T-helper 9 cell (primary cell): ENCODE measurements around the gene COL26A1.
"Not testable (repeated sequence)": the region's sequence is repeated elsewhere in the genome, so short reads cannot be mapped to it uniquely, and the experiment has no call there.

Experiments
- DNase-seq: peaks from one replicate; pipeline ENCODE4 v3.0.0-alpha.2; 2020

The COL26A1 gene

DNA sequence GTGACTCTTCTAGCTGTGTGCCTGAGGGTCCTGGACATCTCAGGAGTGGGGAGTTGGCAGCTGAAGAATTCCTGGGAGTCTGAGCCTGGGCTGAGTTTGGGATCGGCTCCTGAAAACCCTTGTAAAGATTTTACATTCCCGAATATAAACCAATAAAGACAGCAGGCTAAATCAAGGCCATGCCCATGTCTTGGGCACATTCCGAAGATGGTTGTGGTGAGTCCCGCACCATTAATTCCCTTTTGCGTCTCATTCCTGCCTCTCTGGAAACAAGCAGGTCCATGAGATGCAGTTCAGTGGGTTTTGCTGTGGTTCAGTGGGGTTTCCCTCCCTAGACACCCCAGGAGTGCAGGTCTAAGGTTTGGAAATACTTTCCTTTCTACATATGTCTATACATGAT, 90.9 kb downstream of the COL26A1 start:
- DNase-seq: no peak

DNA sequence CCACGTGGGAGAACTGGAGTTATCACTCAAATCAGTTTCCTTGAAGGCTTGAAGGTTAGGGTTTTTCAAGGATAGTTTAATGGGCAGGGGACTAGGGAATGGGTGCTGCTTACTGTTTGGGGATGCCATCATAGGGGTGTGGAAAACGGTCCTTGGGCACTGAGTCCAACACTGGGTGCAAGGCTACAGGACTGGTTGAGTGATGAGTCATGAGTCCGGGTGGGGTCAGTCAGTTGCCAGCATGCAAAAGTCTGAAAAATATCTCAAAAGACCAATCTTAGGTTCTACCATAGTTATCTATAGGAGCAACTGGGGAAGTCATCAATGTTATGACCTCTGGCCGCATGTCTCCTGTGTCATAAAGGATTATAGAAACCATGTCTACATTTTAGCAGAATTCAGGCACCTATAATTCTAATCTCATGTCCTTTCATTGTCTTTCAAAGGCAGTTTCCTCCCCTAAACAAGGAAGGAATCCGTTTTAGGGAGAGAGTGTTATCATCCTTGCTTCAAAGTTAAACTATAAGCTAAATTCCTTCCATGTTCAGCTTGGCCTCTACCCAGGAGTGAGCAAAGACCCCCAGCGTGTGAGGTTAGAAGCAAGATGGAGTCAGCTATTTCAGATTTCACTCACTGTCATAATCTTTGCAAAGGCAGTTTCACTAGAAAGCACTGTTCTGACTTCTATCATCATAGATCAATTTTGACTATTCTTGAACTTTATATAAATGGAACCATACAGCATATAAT, 94.5 kb downstream of the COL26A1 start:
- no peak for DNase-seq

GRCh38 chr7:101465131-101465530, 102.5 kb downstream of the COL26A1 start:
- no peak for DNase-seq

DNA sequence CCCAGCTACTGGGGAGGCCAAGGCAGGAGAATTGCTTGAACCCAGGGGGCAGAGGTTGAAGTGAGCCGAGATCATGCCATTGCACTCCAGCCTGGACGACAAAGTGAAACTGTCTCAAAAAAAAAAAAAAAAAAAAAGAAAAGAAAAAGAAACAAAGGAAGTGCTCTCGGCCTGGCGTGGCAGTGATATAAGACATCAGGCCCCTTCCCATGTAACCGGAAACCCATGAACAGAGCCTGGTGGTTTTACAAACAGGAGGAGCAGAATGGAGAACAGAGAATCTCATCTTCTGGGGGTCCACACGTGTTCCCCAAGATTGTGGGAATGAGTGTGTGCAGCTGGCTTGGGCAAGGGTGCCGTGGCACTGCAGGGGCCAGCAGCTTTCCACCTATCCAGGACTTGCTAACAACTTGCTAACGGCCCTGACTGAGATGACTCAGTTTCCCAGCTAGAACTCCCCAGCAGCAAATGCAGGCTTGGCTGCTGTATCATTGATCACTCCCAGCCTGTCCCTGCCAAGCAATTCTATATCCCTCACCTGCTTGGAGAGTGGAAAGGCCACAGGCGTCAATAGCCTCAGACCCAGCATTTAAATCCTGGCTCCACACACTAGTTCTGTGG, 103.0 kb downstream of the COL26A1 start:
- no peak for DNase-seq

DNA sequence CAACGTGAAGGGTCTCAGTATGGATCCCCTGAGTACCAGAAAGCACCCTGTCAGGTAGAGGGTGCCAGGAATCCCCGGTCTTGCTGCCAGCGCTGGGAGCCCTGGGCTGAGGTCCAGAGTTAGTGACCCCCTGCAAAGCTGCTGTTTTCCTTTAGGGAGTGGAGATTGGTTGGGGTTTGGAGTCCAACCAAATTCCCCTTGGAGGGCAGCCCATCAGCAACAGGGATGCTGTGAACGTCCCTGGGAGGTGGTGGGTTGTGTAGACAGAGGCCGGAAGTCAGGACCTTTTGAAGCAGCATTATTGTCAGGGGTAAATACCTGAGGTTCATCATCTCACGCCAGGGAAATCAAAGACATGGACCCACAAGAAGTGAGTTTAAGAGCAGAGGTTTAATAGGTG, 104.2 kb downstream of the COL26A1 start:
- DNase-seq: no peak

DNA sequence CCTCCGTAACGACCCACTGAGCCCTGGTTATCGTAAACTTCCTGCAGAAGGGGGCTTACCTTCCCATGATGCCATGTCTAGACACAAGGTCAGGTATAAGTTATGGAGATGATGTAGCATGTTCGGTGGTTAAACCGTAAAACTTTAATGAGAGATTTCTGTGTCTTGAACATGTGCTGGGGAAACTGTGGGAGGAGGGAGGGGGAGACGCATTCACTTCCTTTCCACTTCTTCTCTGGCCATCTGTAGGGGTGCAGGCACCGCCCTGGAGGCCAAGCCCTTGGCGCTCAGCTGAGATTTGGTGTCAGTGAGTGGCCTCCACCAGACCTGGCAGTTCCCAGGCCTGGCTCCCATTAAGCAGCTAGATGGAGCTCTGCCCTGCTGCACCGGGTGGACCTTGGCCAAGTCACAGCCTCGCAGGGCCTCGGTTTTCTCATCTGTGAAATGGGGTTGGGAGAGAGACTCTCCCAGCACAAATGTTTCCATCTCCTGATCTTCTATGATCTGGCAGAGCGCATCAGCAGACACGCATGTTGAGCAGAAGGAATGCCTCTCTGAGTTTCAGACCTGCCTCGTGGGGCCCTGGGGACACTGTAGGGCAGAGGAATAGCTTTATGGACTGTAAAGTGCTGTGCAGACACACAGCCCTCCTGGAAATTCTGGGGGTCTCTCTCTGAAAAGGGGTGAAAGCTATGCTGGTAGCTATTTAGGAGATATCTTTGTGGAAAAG, 106.0 kb downstream of the COL26A1 start:
- DNase-seq: no peak

DNA sequence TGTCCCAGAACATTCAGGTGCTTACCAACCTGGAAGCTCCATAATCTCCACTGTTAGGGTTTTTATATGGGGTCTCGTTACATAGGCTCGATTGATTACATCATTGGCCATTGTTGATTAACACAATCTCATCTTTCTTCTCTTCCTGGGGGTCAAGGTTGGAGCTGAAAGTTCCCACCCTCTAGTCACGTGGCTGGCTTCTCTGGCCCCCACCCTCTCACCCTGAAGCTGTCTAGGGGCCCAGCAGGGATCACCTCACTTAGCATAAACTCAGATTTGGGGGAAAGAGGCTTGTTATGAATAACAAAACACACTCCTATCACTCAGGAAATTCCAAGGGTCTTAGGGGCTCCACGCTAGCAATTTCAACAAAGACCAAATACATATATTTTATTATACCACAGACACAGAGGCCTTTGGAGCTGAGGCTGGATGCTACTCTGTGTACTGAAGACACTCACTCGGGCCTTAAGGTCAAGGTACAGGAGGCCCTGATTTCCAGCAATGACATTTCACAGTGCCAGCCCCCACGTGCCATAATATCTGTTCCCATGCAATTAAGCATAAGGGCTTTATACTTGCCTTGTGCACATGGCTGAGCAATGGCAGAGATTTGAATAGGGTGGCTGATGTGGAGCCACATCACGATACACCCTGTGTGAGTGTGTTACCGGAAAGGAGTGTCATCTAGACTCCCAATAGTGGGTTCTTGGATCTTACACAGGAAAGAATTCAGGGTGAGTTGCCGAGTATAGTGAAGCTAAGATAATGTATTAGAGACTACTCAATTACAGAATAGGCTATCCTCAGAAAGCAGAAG, 108.2 kb downstream of the COL26A1 start:
- DNase-seq: no peak

DNA sequence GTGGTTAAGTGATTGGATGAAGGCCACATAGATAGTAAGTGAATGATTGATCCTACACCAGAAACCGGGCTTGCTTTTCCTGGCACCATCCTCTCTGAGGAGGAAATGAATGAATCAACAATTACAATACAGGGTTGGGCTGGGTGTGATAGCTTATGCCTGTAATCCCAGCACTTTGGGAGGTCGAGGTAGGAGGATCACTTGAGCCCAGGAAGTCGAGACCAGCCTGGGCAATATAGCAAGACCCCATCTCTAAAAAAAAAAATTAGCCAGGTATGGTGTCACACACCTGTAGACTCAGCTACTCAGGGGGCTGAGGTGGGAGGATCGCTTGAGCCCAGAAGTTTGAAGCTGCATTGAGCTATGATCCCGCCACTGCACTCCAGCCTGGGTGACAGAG, 111.5 kb downstream of the COL26A1 start:
- DNase-seq: no peak

- not testable (repeated sequence) for DNase-seq
Observed at GRCh38 chr7:101475691-101476090, 113.0 kb downstream of the COL26A1 start.

DNA sequence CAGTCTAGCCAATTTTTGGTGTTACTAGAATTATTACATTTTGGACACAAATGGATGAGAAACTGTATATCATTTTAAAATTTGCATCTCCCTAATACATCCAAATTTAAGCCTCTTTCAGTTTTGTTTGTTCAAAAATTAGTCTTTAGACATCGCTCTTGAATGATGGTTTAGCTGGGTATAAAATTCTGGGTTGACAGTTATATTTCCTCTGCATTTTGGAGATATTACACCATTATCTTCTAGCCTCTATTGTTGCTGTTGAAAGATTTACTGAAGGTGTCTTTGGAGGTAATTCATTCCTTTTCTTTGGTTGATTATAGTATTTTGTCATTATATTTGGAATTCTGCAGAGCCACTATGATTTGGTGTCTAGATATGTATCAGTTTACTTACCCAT, 116.5 kb downstream of the COL26A1 start:
- no peak for DNase-seq

DNA sequence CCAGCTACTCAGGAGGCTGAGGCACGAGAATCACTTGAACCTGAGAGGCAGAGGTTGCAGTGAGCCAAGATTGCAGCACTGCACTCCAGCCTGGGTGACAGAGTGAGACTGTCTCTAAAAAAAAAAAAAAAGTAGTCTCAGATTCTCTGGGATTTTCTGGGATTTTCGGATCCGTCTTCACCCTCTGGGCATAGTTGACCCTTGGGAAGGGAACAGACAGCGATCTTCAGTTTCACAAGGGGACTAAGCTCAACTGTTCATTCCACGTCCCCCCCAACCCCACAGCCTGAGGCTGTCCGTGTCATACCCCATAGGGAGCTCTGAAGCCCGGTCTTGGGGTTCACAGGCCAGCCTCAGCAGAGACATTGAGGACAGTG, 123.4 kb downstream of the COL26A1 start:
- not testable (repeated sequence) for DNase-seq

- DNase-seq: no peak
Observed at GRCh38 chr7:101486433-101487104, 123.9 kb downstream of the COL26A1 start.

DNA sequence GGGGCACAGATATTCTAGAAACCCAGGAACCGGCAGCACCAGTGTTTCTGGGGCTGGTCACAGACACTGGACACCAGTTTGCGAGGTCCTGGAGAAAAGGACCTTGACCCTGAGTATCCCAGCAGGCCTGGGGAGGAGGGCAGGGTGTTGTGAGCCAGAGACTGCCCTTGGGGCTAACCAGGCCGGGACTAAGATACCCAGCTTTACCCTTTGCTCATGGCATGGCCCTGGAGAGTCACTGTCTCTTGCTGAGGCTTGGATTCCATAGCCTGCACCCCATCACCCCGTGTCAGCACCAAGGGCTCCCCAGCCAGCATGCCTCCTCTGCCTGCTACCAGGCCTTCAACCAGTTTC, 124.4 kb downstream of the COL26A1 start:
- no peak for DNase-seq

DNA sequence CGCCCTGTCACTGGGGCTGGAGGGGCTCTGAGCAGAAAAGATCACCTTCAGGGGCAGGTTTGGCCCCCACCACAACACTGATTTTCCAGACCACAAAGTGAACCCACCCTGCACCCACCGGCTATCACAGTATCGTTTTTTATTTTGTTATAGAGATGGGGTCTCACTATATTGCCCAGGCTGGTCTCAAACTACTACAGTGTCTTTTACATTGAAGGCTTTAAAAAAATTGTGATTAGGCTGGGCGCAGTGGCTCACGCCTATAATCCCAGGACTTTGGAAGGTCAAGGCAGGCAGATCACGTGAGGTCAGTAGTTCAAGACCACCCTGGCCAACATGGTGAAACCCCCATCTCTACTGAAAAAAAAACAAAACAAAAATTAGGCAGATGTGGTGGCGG, 125.1 kb downstream of the COL26A1 start:
- no peak for DNase-seq

DNA sequence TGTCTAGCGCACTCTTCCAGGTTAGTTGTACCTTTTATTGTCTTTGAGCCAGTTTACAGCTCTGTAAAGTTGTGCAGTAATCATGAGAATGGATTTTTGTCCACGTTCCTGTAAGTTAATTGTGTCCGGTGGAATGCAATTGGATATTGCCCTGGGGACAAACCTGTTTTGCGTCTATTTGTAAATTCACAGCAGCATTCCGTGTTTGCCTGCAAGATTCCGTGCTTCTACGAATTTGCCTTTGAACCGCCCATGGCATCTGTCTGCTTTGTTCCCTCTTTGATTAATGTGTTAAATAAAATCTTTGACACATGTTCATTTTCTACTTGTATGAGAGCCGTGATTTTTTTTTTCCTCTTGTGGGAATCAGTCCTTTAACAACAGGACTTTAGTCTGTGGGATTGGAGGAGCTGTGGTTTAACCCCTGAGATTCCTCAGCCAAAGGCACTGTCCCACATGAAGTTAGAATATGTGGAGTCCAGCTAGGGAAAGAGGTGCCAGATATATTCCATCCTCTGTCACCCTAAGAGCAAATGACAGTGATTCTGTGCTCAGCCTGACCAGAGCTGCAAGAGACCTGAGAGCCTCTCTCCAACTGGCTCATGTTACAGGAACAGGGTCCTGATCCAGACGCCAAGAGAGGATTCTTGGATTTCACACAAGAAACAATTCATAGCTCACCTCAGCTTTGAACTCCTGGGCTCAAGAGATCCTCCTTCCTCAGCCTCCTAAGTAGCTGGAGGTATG, 126.3 kb downstream of the COL26A1 start:
- no peak for DNase-seq

- not testable (repeated sequence) for DNase-seq
Observed at GRCh38 chr7:101490439-101490838, 127.8 kb downstream of the COL26A1 start.

- DNase-seq: not testable (repeated sequence)
Observed at GRCh38 chr7:101491442-101491841, 128.8 kb downstream of the COL26A1 start.

DNA sequence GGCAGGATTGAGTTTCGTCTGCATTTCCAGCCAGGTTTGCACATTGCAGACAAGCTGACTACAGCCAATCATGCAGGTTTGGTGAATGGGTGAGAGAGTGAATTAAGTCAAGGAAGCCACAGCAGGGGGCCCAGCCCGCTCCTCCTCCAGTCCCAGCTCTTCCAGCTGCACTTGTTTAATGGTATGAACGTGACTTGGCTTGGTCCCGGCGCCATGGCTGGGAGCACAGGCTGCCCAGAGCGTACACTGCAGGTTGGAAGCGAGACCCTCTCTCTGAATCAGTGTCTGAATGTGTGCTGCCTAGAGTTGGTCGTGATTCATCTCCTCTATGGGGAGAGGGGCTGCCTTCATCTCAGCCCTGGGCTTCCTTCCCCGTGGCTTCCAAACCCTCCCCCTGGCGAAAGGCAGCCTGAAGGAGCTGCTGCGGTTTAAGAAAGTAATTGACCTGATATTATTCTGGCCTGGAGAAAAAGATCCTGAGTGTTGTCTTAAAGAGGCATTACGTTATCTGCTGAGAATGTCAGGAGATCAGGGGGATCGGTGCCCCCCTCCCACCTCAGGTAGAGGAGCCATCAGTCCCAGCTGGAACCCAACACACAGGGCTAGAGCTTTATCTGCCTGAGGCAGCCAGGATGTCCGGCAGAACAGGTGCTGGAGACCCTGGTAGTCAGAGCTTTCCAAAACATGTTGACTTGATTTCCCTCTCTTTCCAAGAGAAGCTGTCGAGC, 132.1 kb downstream of the COL26A1 start:
- DNase-seq: no peak

- no peak for DNase-seq
Observed at GRCh38 chr7:101496017-101496416, 133.3 kb downstream of the COL26A1 start.

DNA sequence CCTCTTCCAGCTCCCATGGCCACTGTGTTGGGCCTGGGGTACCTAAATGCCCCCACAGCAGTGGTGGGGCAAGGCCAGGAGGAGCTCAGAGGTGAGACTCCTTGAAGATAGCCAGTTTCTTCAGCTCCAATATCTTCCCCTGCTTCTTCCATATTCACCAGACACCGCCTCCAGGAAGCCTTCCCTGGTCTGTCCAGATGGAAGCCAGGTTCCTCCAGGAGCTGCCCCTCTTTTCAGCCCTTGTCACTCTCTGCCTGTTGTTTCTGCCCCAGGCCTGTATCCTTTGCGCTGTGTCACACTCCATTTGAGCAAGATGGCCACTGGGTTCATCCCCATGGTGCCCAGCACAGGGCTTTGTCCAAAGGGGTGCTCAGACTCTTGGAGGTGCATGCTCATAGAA, 138.7 kb downstream of the COL26A1 start:
- DNase-seq: no peak

- DNase-seq: no peak
Observed at GRCh38 chr7:101502466-101503098, 139.9 kb downstream of the COL26A1 start.
